H1 (cell line): ENCODE data around the gene BTNL2. TPM values are rescaled to one million over a fixed set of nuclear protein-coding genes. Genes with fewer than 3 reads are reported as not detected.

Experiments used
- CTCF ChIA-PET: fragments of 300-600 bp; sonication (Branson Sonifier 250); formaldehyde crosslinking; loops from one replicate; lab custom pipeline; 2021; ENCODE audit not compliant: partially characterized antibody; lab: Charles Lee
- POLR2A ChIA-PET: fragments of 300-600 bp; sonication (Branson Sonifier 250); formaldehyde crosslinking; loops from one replicate; lab custom pipeline; 2021; ENCODE audit warnings: inconsistent platforms; ENCODE audit not compliant: partially characterized antibody; lab: Charles Lee
- DNase-seq, 2 experiments: peaks; one replicate each; pipeline versions ENCODE4 v3.0.0 to v3.0.0-alpha.2; 2010 to 2022; ENCODE audit warnings: low spot score in 2 of 2, low read depth in 1 of 2, mixed read lengths in 1 of 2
- FAIRE-seq: peaks from 2 replicates; lab custom pipeline; 2011; peaks lifted over from hg19 to GRCh38; lab: Jason Lieb, UNC
- H2AFZ ChIP-seq: 2 replicates; pipeline ENCODE4 v1.8.1; 2012; ENCODE audit warnings: low read length, inconsistent platforms
- H2AK5ac ChIP-seq: 2 replicates; pipeline ENCODE4 v1.6.1; 2013; ENCODE audit warnings: low read depth, low read length
- H2BK120ac ChIP-seq: replicated peaks from 2 replicates; pipeline ENCODE3; 2013; ENCODE audit warnings: low read depth, low read length, inconsistent platforms
- H2BK12ac ChIP-seq: 2 replicates; pipeline ENCODE4 v1.6.1; 2013; ENCODE audit warnings: low read depth, low read length
- H2BK15ac ChIP-seq: 2 replicates; pipeline ENCODE4 v1.6.1; 2013; ENCODE audit warnings: low read length
- H2BK20ac ChIP-seq: 2 replicates; pipeline ENCODE4 v1.6.1; 2013; ENCODE audit warnings: low read length
- H2BK5ac ChIP-seq: 2 replicates; pipeline ENCODE4 v1.6.1; 2013; ENCODE audit warnings: low read depth, low read length
- H3K14ac ChIP-seq: 2 replicates; pipeline ENCODE4 v1.6.1; 2013; ENCODE audit warnings: inconsistent platforms; ENCODE audit not compliant: insufficient read length
- H3K18ac ChIP-seq: 2 replicates; pipeline ENCODE4 v1.6.1; 2013; ENCODE audit warnings: low read length; ENCODE audit errors: extremely low read depth
- H3K23ac ChIP-seq: 2 replicates; pipeline ENCODE4 v1.6.1; 2013; ENCODE audit warnings: inconsistent platforms; ENCODE audit not compliant: insufficient read length
- H3K23me2 ChIP-seq: 2 replicates; pipeline ENCODE4 v1.6.1; 2013; ENCODE audit warnings: low read depth, low read length
- H3K27ac ChIP-seq: 2 replicates; pipeline ENCODE4 v1.6.1; 2011; ENCODE audit warnings: low read depth, low read length, inconsistent platforms
- H3K27me3 ChIP-seq, 4 experiments: replicated peaks in 1 of 4; 1 replicate in 1 of 4; 2 replicates in 3 of 4; pipeline versions ENCODE4 v1.6.1 to v1.8.1; 2011 to 2013; ENCODE audit warnings: low read length in 3 of 4, mild to moderate bottlenecking in 3 of 4, inconsistent platforms in 2 of 4, mixed read lengths in 2 of 4, moderate library complexity in 1 of 4; ENCODE audit not compliant: control insufficient read depth in 3 of 4, insufficient read depth in 3 of 4; ENCODE audit errors: extremely low read depth in 1 of 4
- H3K36me3 ChIP-seq, 4 experiments: 2 replicates each; pipeline versions ENCODE4 v1.6.1 to v1.8.1; 2011 to 2013; ENCODE audit warnings: mild to moderate bottlenecking in 4 of 4, low read length in 3 of 4, moderate library complexity in 2 of 4, control low read depth in 1 of 4, inconsistent platforms in 1 of 4; ENCODE audit not compliant: insufficient read depth in 4 of 4, control insufficient read depth in 2 of 4
- H3K4ac ChIP-seq: replicated peaks from 2 replicates; pipeline ENCODE3; 2013; ENCODE audit warnings: low read length, low read depth, mixed read lengths, inconsistent platforms; ENCODE audit not compliant: insufficient read length
- H3K4me1 ChIP-seq, 4 experiments: replicated peaks in 1 of 4; 1 replicate in 1 of 4; 2 replicates in 3 of 4; pipeline versions ENCODE4 v1.6.1 to v1.8.1; 2011 to 2013; ENCODE audit warnings: low read length in 3 of 4, inconsistent platforms in 2 of 4, mixed read lengths in 1 of 4; ENCODE audit not compliant: insufficient read depth in 4 of 4, control insufficient read depth in 3 of 4
- H3K4me2 ChIP-seq, 2 experiments: 2 replicates each; pipeline versions ENCODE4 v1.6.1 to v1.8.1; 2011 to 2013; ENCODE audit warnings: low read depth in 2 of 2, low read length in 2 of 2, control low read depth in 1 of 2, inconsistent platforms in 1 of 2, mild to moderate bottlenecking in 1 of 2; ENCODE audit not compliant: insufficient read depth in 1 of 2
- H3K4me3 ChIP-seq, 4 experiments: fragments of 200-600, 300-600 bp in 1 of 4; sonication (generic), shearing (Covaris generic), sonication (Bioruptor Twin) in 1 of 4; 2 replicates each; pipeline versions ENCODE4 v1.5.1 to v1.8.1; 2011 to 2016; ENCODE audit warnings: low read length in 4 of 4, low read depth in 3 of 4, control low read depth in 2 of 4, inconsistent platforms in 2 of 4, mild to moderate bottlenecking in 2 of 4, mixed read lengths in 1 of 4, moderate library complexity in 1 of 4; ENCODE audit not compliant: insufficient read depth in 2 of 4; ENCODE audit errors: extremely low read depth in 1 of 4
- H3K56ac ChIP-seq: replicated peaks from 2 replicates; pipeline ENCODE3; 2013; ENCODE audit warnings: low read depth, mild to moderate bottlenecking, mixed read lengths, low read length, inconsistent platforms; ENCODE audit not compliant: insufficient read length
- H3K79me1 ChIP-seq: 2 replicates; pipeline ENCODE4 v1.6.1; 2013; ENCODE audit warnings: low read depth, low read length, control low read depth
- H3K79me2 ChIP-seq, 2 experiments: 2 replicates each; pipeline versions ENCODE4 v1.6.1 to v1.8.1; 2012 to 2013; ENCODE audit warnings: low read length in 2 of 2, mild to moderate bottlenecking in 2 of 2, inconsistent platforms in 1 of 2; ENCODE audit not compliant: insufficient read depth in 2 of 2, control insufficient read depth in 1 of 2
- H3K9ac ChIP-seq, 4 experiments: replicated peaks in 1 of 4; 1 replicate in 1 of 4; 2 replicates in 3 of 4; pipeline versions ENCODE4 v1.6.1 to v1.8.1; 2011 to 2013; ENCODE audit warnings: low read depth in 3 of 4, low read length in 3 of 4, control low read depth in 2 of 4, mild to moderate bottlenecking in 2 of 4, moderate library complexity in 2 of 4, inconsistent platforms in 1 of 4; ENCODE audit errors: extremely low read depth in 1 of 4
- H3K9me3 ChIP-seq, 2 experiments: 2 replicates each; pipeline versions ENCODE4 v1.6.1 to v1.8.1; 2012 to 2013; ENCODE audit warnings: mild to moderate bottlenecking in 2 of 2, moderate library complexity in 2 of 2, control low read depth in 1 of 2, inconsistent platforms in 1 of 2, low read depth in 1 of 2, low read length in 1 of 2, mixed read lengths in 1 of 2; ENCODE audit not compliant: insufficient read depth in 2 of 2
- H4K20me1 ChIP-seq, 2 experiments: replicated peaks in 1 of 2; 2 replicates each; pipeline versions ENCODE3 to v1.8.1; 2011 to 2013; ENCODE audit warnings: inconsistent platforms in 2 of 2, low read length in 2 of 2, mild to moderate bottlenecking in 1 of 2; ENCODE audit not compliant: insufficient read depth in 2 of 2, control insufficient read depth in 1 of 2
- H4K5ac ChIP-seq: 2 replicates; pipeline ENCODE4 v1.6.1; 2013; ENCODE audit warnings: low read length, low read depth, mixed read lengths, inconsistent platforms; ENCODE audit not compliant: insufficient read length
- H4K8ac ChIP-seq: 2 replicates; pipeline ENCODE4 v1.8.0; 2013; ENCODE audit warnings: mild to moderate bottlenecking, moderate library complexity, low read length, inconsistent platforms; ENCODE audit not compliant: insufficient read depth; ENCODE audit errors: extremely low read depth
- H4K91ac ChIP-seq: replicated peaks from 2 replicates; pipeline ENCODE3; 2013; ENCODE audit warnings: low read length, mixed read lengths, inconsistent platforms; ENCODE audit not compliant: insufficient read length
- BACH1 ChIP-seq: IDR thresholded peaks from 2 replicates; pipeline ENCODE4 v1.6.1; 2012; ENCODE audit warnings: low read length, improper control_type of control experiment
- BCL11A ChIP-seq, 2 experiments: IDR thresholded peaks; one replicate each; pipeline ENCODE4 v1.6.1; 2011; ENCODE audit warnings: low read depth in 2 of 2, low read length in 2 of 2, mild to moderate bottlenecking in 2 of 2
- BRCA1 ChIP-seq: IDR thresholded peaks from 2 replicates; pipeline ENCODE4 v1.6.1; 2012; ENCODE audit warnings: low read depth, low read length, improper control_type of control experiment
- CBX8 ChIP-seq: fragments of 300-800, 300-1000 bp; sonication (generic); IDR thresholded peaks from 2 replicates; pipeline ENCODE4 v1.7.1; 2016; ENCODE audit warnings: low read depth, low read length, borderline replicate concordance
- CHD1 ChIP-seq: IDR thresholded peaks from 2 replicates; pipeline ENCODE4 v1.6.1; 2012; ENCODE audit warnings: low read depth, low read length, improper control_type of control experiment
- GABPA ChIP-seq: IDR thresholded peaks from 2 replicates; pipeline ENCODE4 v1.6.1; 2011; ENCODE audit warnings: mild to moderate bottlenecking, low read length, moderate library complexity, borderline replicate concordance; ENCODE audit not compliant: insufficient read depth
- KDM1A ChIP-seq: fragments of 200-600, 300-600 bp; sonication (generic); IDR thresholded peaks from 2 replicates; pipeline ENCODE4 v1.7.1; 2016; ENCODE audit warnings: mild to moderate bottlenecking, low read length, borderline replicate concordance
- NANOG ChIP-seq: IDR thresholded peaks from 2 replicates; pipeline ENCODE4 v1.6.1; 2011; ENCODE audit warnings: low read length, low read depth, mild to moderate bottlenecking, inconsistent platforms; ENCODE audit not compliant: insufficient read depth, poor library complexity, severe bottlenecking
- PHF8 ChIP-seq: fragments of 200-600 bp; sonication (generic); conservative IDR thresholded peaks from 2 replicates; pipeline ENCODE4 v1.7.1; 2012; ENCODE audit warnings: low read depth, mild to moderate bottlenecking, inconsistent platforms, low read length, moderate library complexity
- POU5F1 ChIP-seq: IDR thresholded peaks from 2 replicates; pipeline ENCODE4 v1.6.1; 2011; ENCODE audit warnings: low read depth, mild to moderate bottlenecking, low read length, moderate library complexity
- SAP30 ChIP-seq: fragments of 300-600 bp; sonication (generic); IDR thresholded peaks from 2 replicates; pipeline ENCODE4 v1.7.1; 2012; ENCODE audit warnings: low read length, moderate library complexity, mild to moderate bottlenecking, inconsistent platforms; ENCODE audit not compliant: insufficient read depth, insufficient replicate concordance
- SP4 ChIP-seq: IDR thresholded peaks from 2 replicates; pipeline ENCODE4 v1.6.1; 2012; ENCODE audit warnings: low read length, inconsistent platforms
- SRF ChIP-seq: IDR thresholded peaks from 2 replicates; pipeline ENCODE4 v1.6.1; 2011; ENCODE audit warnings: mild to moderate bottlenecking, low read depth, low read length, moderate library complexity
- TAF1 ChIP-seq: IDR thresholded peaks from 2 replicates; pipeline ENCODE4 v1.6.1; 2011; ENCODE audit warnings: mild to moderate bottlenecking, low read depth, low read length
- TCF12 ChIP-seq: IDR thresholded peaks from 2 replicates; pipeline ENCODE4 v1.6.1; 2011; ENCODE audit warnings: low read depth, mild to moderate bottlenecking, low read length
- WGBS, 2 experiments: shearing (Covaris generic) in 1 of 2; methylation state at CpG; one replicate each; pipeline versions ENCODE4 v1.1.6 to v1.1.7; 2013 to 2015; ENCODE audit warnings: low lambda C conversion rate in 2 of 2, mixed read lengths in 2 of 2, inconsistent platforms in 1 of 2, low coverage in 1 of 2, missing lambda C conversion rate in 1 of 2; ENCODE audit not compliant: insufficient replicate concordance in 2 of 2, insufficient coverage in 1 of 2, insufficient read length in 1 of 2; ENCODE audit errors: extremely low coverage in 1 of 2, missing lambda C conversion rate in 1 of 2; 5-methylcytosine and 5-hydroxymethylcytosine counted together
- polyA plus RNA-seq, 7 experiments: library from polyadenylated mRNA; depleted of rRNA in 3 of 7; stranded (reverse) in 5 of 7; unstranded in 2 of 7; fragments of >200 nt in 5 of 7; fragments of 200-250 nt in 2 of 7; gene quantifications; 1 replicate in 5 of 7; 2 replicates in 1 of 7; 4 replicates in 1 of 7; pipeline versions ENCODE4 v1.2.1 to v1.2.3, GENCODE V29; 2011 to 2013; ENCODE audit warnings: missing spikeins in 2 of 7, mixed read lengths in 2 of 7
- total RNA-seq: library from RNA; stranded (reverse); fragmentation: NEBNext Ultra II Directional; extraction: Animal tissue kit (Norgen Biotek cat#: 25700); gene quantifications from 2 replicates; pipeline ENCODE4 v1.2.1, GENCODE V29; 2021

The BTNL2 gene
- total and polyA plus RNA-seq, 2 of the 8 experiments (the other 6 are each of a cell fraction or from before 2014, with no cell fraction given), result not detected

DNA sequence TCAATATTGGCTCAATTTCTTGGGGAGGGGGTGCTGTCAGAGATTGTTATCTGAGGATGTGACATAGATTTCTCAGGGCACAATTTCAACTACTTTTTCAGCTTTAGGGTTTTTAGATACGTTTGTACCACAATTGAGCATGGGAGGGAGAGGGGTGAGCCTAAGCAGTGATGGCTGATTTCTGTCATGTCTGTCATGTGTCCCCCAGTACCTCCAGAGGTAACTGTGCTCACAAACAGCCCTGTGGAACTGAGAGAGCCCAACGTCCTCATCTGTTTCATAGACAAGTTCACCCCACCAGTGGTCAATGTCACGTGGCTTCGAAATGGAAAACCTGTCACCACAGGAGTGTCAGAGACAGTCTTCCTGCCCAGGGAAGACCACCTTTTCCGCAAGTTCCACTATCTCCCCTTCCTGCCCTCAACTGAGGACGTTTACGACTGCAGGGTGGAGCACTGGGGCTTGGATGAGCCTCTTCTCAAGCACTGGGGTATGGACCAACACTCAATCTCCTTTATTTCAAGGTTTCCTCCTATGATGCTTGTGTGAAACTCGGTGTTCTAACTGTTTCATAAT, 36.1 kb upstream of the BTNL2 start:
- H4K91ac ChIP-seq, result no peak overlapping the region
- H3K18ac ChIP-seq, result no peak overlapping the region
- H2AFZ ChIP-seq, result no peak overlapping the region
- H3K23ac ChIP-seq, result no peak overlapping the region
- no peaks in the 10 kb centered on the region for H3K79me2 ChIP-seq
- no peaks in the 10 kb centered on the region for H3K23me2 ChIP-seq
- CTCF ChIA-PET, result interaction anchor here (0.7 kb wide), 1 partner anchor 257 kb away, joined by 3 read pairs; no protein-coding TSS in a partner anchor
- H4K5ac ChIP-seq, result no peak overlapping the region
- H2BK5ac ChIP-seq, result no peak overlapping the region
- no peak overlapping the region for H2BK120ac ChIP-seq
- no peak overlapping the region for H3K4me3 ChIP-seq
- no peaks in the 10 kb centered on the region for H3K79me1 ChIP-seq
- H3K4me1 ChIP-seq, result peaks cover 0 to 2% (median 0%) of the 10 kb centered on the region in 4 experiments; a peak in 1 of 7 replicates
- no peak overlapping the region for H3K27ac ChIP-seq
- H2AK5ac ChIP-seq, result no peak overlapping the region
- POLR2A ChIA-PET, result no interaction called here
- H3K36me3 ChIP-seq, result no peaks in the 10 kb centered on the region
- FAIRE-seq, result no peak
- H3K9me3 ChIP-seq, result peaks cover 0 to 2% of the 10 kb centered on the region in 2 experiments; a peak in 1 of 4 replicates
- no peak overlapping the region for H3K9ac ChIP-seq
- no peak overlapping the region for H3K4me2 ChIP-seq
- no peak overlapping the region for H2BK12ac ChIP-seq
- H2BK15ac ChIP-seq, result no peak overlapping the region
- no peaks in the 10 kb centered on the region for H4K20me1 ChIP-seq
- no peak overlapping the region for H4K8ac ChIP-seq
- H2BK20ac ChIP-seq, result no peak overlapping the region
- no peak overlapping the region for H3K4ac ChIP-seq
- no peak overlapping the region for H3K14ac ChIP-seq
- WGBS, 2 experiments, result 84% methylated on average over 8 of the region's 8 CpGs; no CpG with 5 or more reads in 1 of the 2 experiments
- no peak overlapping the region for H3K56ac ChIP-seq
- no peaks in the 10 kb centered on the region for H3K27me3 ChIP-seq
- no peak for DNase-seq
- no peak for TF ChIP-seq BACH1
- TF ChIP-seq SP4, result no peak
- TF ChIP-seq PHF8, result no peak
- no peak for TF ChIP-seq CHD1
- no peak for TF ChIP-seq SRF
- TF ChIP-seq CBX8, result no peak
- no peak for TF ChIP-seq TCF12
- no peak for TF ChIP-seq POU5F1
- TF ChIP-seq GABPA, result no peak
- no peak for TF ChIP-seq KDM1A
- TF ChIP-seq BRCA1, result no peak
- TF ChIP-seq BCL11A (IDR thresholded peaks at IDR 0.05; ENCODE audit: low read depth in 2 of 2, low read length in 2 of 2), result no peak
- TF ChIP-seq TAF1, result no peak
- TF ChIP-seq SAP30, result no peak
- no peak for TF ChIP-seq NANOG
